Suprapubic skin (tissue), 4 donors: ENCODE results near the gene ANKRD9. TPM values are rescaled to one million over a fixed set of nuclear protein-coding genes. Genes with fewer than 3 reads are reported as not detected.

Experiments used
- DNase-seq, 2 donors: peaks; one replicate each; pipeline ENCODE4 v3.0.0-alpha.2; 2019; ENCODE audit warnings: low spot score in 2 of 2
- H3K27ac ChIP-seq: fragments of 200-600 bp; sonication (generic); one replicate; pipeline ENCODE4 v1.5.1; 2019
- H3K27me3 ChIP-seq: fragments of 200-600 bp; sonication (generic); one replicate; pipeline ENCODE4 v1.5.1; 2019
- H3K36me3 ChIP-seq: fragments of 200-600 bp; sonication (generic); one replicate; pipeline ENCODE4 v1.5.1; 2019
- H3K4me1 ChIP-seq: fragments of 200-600 bp; sonication (generic); one replicate; pipeline ENCODE4 v1.5.1; 2019
- H3K4me3 ChIP-seq: fragments of 200-600 bp; sonication (generic); one replicate; pipeline ENCODE4 v1.5.1; 2019; ENCODE audit warnings: mild to moderate bottlenecking
- H3K9me3 ChIP-seq: fragments of 200-600 bp; sonication (generic); one replicate; pipeline ENCODE4 v1.5.1; 2019
- CTCF ChIP-seq, 2 donors: fragments of 200-600 bp in 1 of 2; fragments of 450-650 bp in 1 of 2; sonication (generic) in 1 of 2; IDR thresholded peaks; one replicate each; pipeline ENCODE4 v1.5.1; 2016 to 2019; ENCODE audit warnings: antibody characterized with exemption in 2 of 2, mild to moderate bottlenecking in 1 of 2, moderate library complexity in 1 of 2
- EP300 ChIP-seq: sonication (generic); formaldehyde crosslinking; IDR thresholded peaks from one replicate; pipeline ENCODE4 v1.6.1; 2017; ENCODE audit warnings: antibody characterized with exemption
- POLR2A ChIP-seq, 2 donors: fragments of 450-650 bp; IDR thresholded peaks; one replicate each; pipeline ENCODE4 v1.6.1; 2017; ENCODE audit warnings: antibody characterized with exemption in 2 of 2, mild to moderate bottlenecking in 2 of 2, moderate library complexity in 2 of 2
- POLR2AphosphoS5 ChIP-seq, 3 donors: sonication (generic); formaldehyde crosslinking; IDR thresholded peaks; one replicate each; pipeline ENCODE4 v1.6.1; 2017; ENCODE audit warnings: antibody characterized with exemption in 3 of 3
- WGBS: methylation state at CpG from one replicate; pipeline ENCODE4 v1.1.5; 2018; 5-methylcytosine and 5-hydroxymethylcytosine counted together
- total RNA-seq, 4 donors: library from RNA; depleted of rRNA; stranded (reverse); fragments of >200 nt; gene quantifications; one replicate each; pipeline ENCODE4 v1.1.0, GENCODE V29; 2016

The ANKRD9 gene
- total RNA-seq, 4 donors from 2014 or later, result 48.4 to 60.1 (median 54.4) TPM

- no peak overlapping the region for H3K4me3 ChIP-seq
- no peaks in the 10 kb centered on the region for H3K27me3 ChIP-seq
- TF ChIP-seq POLR2A (IDR thresholded peaks at IDR 0.05), result no peak
- no peak for TF ChIP-seq POLR2AphosphoS5 (IDR thresholded peaks at IDR 0.05)
- no peak for TF ChIP-seq EP300
- no peak for TF ChIP-seq CTCF (IDR thresholded peaks at IDR 0.05)
- peaks cover 30% of the 10 kb centered on the region for H3K36me3 ChIP-seq
- DNase-seq, result no peak
- WGBS, result 93% methylated on average over 15 of the region's 26 CpGs
- H3K4me1 ChIP-seq, result peaks cover 16% of the 10 kb centered on the region
- no peak overlapping the region for H3K27ac ChIP-seq
- no peaks in the 10 kb centered on the region for H3K9me3 ChIP-seq
These were observed 13.9 kb downstream of the ANKRD9 start for GRCh38 chr14:102495491-102496330.

GRCh38 chr14:102493585-102493984 is 16.0 kb downstream of the ANKRD9 start:
- Histone ChIP-seq H3K4me1 (no peaks in the 10 kb centered on the region), H3K9me3 (no peaks in the 10 kb centered on the region), H3K27ac (no peak overlapping the region), H3K27me3 (no peaks in the 10 kb centered on the region), H3K36me3 (peaks cover 21% of the 10 kb centered on the region), H3K4me3 (no peak overlapping the region)
- TF ChIP-seq EP300 (no peak), CTCF (IDR thresholded peaks at IDR 0.05) (no peak), POLR2AphosphoS5 (IDR thresholded peaks at IDR 0.05) (no peak), POLR2A (IDR thresholded peaks at IDR 0.05) (no peak)
- DNase-seq, result no peak
- WGBS, result 93% methylated on average over 14 of the region's 15 CpGs

GRCh38 chr14:102493096-102493495 is 16.5 kb downstream of the ANKRD9 start:
- no peak overlapping the region for H3K4me3 ChIP-seq
- H3K27me3 ChIP-seq, result no peaks in the 10 kb centered on the region
- H3K4me1 ChIP-seq, result no peaks in the 10 kb centered on the region
- no peak overlapping the region for H3K27ac ChIP-seq
- WGBS, result 92% methylated on average over 11 of the region's 15 CpGs
- DNase-seq, result no peak
- TF ChIP-seq CTCF (IDR thresholded peaks at IDR 0.05) (no peak), EP300 (no peak), POLR2AphosphoS5 (IDR thresholded peaks at IDR 0.05) (no peak), POLR2A (IDR thresholded peaks at IDR 0.05) (no peak)
- H3K9me3 ChIP-seq, result no peaks in the 10 kb centered on the region
- peaks cover 16% of the 10 kb centered on the region for H3K36me3 ChIP-seq

GRCh38 chr14:102492531-102492910 is 17.1 kb downstream of the ANKRD9 start:
- DNase-seq, result no peak
- no peak for TF ChIP-seq POLR2AphosphoS5 (IDR thresholded peaks at IDR 0.05)
- TF ChIP-seq POLR2A (IDR thresholded peaks at IDR 0.05), result no peak
- no peak for TF ChIP-seq CTCF (IDR thresholded peaks at IDR 0.05)
- TF ChIP-seq EP300, result no peak
- Histone ChIP-seq H3K27ac (no peak overlapping the region), H3K4me3 (no peak overlapping the region), H3K9me3 (no peaks in the 10 kb centered on the region), H3K27me3 (no peaks in the 10 kb centered on the region), H3K4me1 (no peaks in the 10 kb centered on the region), H3K36me3 (peaks cover 10% of the 10 kb centered on the region)
- WGBS, result 93% methylated on average over 17 of the region's 17 CpGs

GRCh38 chr14:102491786-102492530 is 17.6 kb downstream of the ANKRD9 start:
- peaks cover 4% of the 10 kb centered on the region for H3K36me3 ChIP-seq
- H3K27me3 ChIP-seq, result no peaks in the 10 kb centered on the region
- DNase-seq, result no peak
- no peak overlapping the region for H3K4me3 ChIP-seq
- no peaks in the 10 kb centered on the region for H3K4me1 ChIP-seq
- WGBS, result 87% methylated on average over 6 of the region's 7 CpGs
- H3K27ac ChIP-seq, result no peak overlapping the region
- TF ChIP-seq POLR2AphosphoS5 (IDR thresholded peaks at IDR 0.05) (no peak), EP300 (no peak), POLR2A (IDR thresholded peaks at IDR 0.05) (no peak), CTCF (IDR thresholded peaks at IDR 0.05) (no peak)
- H3K9me3 ChIP-seq, result no peaks in the 10 kb centered on the region
